Measurements from ENCODE around the gene PRB3. TPM values are rescaled to one million over a fixed set of nuclear protein-coding genes. Genes with fewer than 3 reads are reported as not detected.

PRB3 gene
- not detected for total RNA-seq

GRCh38 chr12:11269607-11270006, at the start of gene PRB3:
Gene PRB3, minus strand, starts transcription at chr12:11269707. Its CDS starts 38 bp downstream, at chr12:11269669.
- no peaks in the 10 kb centered on the region for H3K4me1 ChIP-seq
- TF ChIP-seq POLR2A (IDR thresholded peaks at IDR 0.05) (no peak), CTCF (IDR thresholded peaks at IDR 0.05 in 4 of 5, conservative IDR thresholded peaks at IDR 0.05 in 1 of 5) (no peak)
- intact Hi-C loops (cut with DNase I; ENCODE audit: low total_unique reads) = no loop called here
- H3K36me3 ChIP-seq = no peaks in the 10 kb centered on the region
- no peak for DNase-seq
- in situ Hi-C loops (cut with MboI; ENCODE audit: low sequenced_read_pairs in 4 of 4) = no loop called here
- H3K27me3 ChIP-seq = no peaks in the 10 kb centered on the region
- H3K4me3 ChIP-seq = no peak within 1 kb of the TSS
- no peak within 1 kb of the TSS for H3K27ac ChIP-seq
- ATAC-seq = no peak
- H3K9me3 ChIP-seq = no peaks in the 10 kb centered on the region

- DNase-seq = no peak
- no peaks in the 10 kb centered on the region for H3K36me3 ChIP-seq
- intact Hi-C loops (cut with DNase I; ENCODE audit: low total_unique reads) (no loop called here), in situ Hi-C loops (cut with MboI; ENCODE audit: low sequenced_read_pairs in 4 of 4) (no loop called here)
- no peaks in the 10 kb centered on the region for H3K9me3 ChIP-seq
- no peaks in the 10 kb centered on the region for H3K27me3 ChIP-seq
- H3K27ac ChIP-seq = no peak within 1 kb of the TSS
- TF ChIP-seq CTCF (IDR thresholded peaks at IDR 0.05 in 4 of 5, conservative IDR thresholded peaks at IDR 0.05 in 1 of 5) (no peak), POLR2A (IDR thresholded peaks at IDR 0.05) (no peak)
- no peaks in the 10 kb centered on the region for H3K4me1 ChIP-seq
- no peak within 1 kb of the TSS for H3K4me3 ChIP-seq
- ATAC-seq = no peak
Observed at GRCh38 chr12:11310336-11310735, 40.8 kb upstream of the PRB3 start, which contains the start of gene PRB4. Gene PRB4, minus strand, starts transcription at chr12:11310436. Its CDS starts 38 bp downstream, at chr12:11310398.

- no peak overlapping the region for H3K27ac ChIP-seq
- H3K4me3 ChIP-seq = no peak overlapping the region
- H3K4me1 ChIP-seq = no peaks in the 10 kb centered on the region
- ATAC-seq = no peak
- no peaks in the 10 kb centered on the region for H3K36me3 ChIP-seq
- no peak for DNase-seq
- H3K27me3 ChIP-seq = no peaks in the 10 kb centered on the region
- TF ChIP-seq CTCF (IDR thresholded peaks at IDR 0.05 in 4 of 5, conservative IDR thresholded peaks at IDR 0.05 in 1 of 5) = no peak
- no peak for TF ChIP-seq POLR2A (IDR thresholded peaks at IDR 0.05)
- no peaks in the 10 kb centered on the region for H3K9me3 ChIP-seq
- intact Hi-C loops (cut with DNase I; ENCODE audit: low total_unique reads) = no loop called here
- in situ Hi-C loops (cut with MboI; ENCODE audit: low sequenced_read_pairs in 4 of 4) = no loop called here
Observed at GRCh38 chr12:11307143-11307542, 37.6 kb upstream of the PRB3 start.

GRCh38 chr12:11273449-11273848, 3.9 kb upstream of the PRB3 start:
- TF ChIP-seq CTCF (IDR thresholded peaks at IDR 0.05 in 4 of 5, conservative IDR thresholded peaks at IDR 0.05 in 1 of 5) (no peak), POLR2A (IDR thresholded peaks at IDR 0.05) (no peak)
- H3K36me3 ChIP-seq = no peaks in the 10 kb centered on the region
- in situ Hi-C loops (cut with MboI; ENCODE audit: low sequenced_read_pairs in 4 of 4) = no loop called here
- no peak for ATAC-seq
- H3K27ac ChIP-seq = no peak overlapping the region
- no peak for DNase-seq
- H3K4me3 ChIP-seq = no peak overlapping the region
- no peaks in the 10 kb centered on the region for H3K27me3 ChIP-seq
- no peaks in the 10 kb centered on the region for H3K4me1 ChIP-seq
- intact Hi-C loops (cut with DNase I; ENCODE audit: low total_unique reads) = no loop called here
- no peaks in the 10 kb centered on the region for H3K9me3 ChIP-seq

- ATAC-seq = no peak
- intact Hi-C loops (cut with DNase I; ENCODE audit: low total_unique reads) (no loop called here), in situ Hi-C loops (cut with MboI; ENCODE audit: low sequenced_read_pairs in 4 of 4) (no loop called here)
- Histone ChIP-seq H3K4me3 (no peak overlapping the region), H3K36me3 (no peaks in the 10 kb centered on the region), H3K4me1 (no peaks in the 10 kb centered on the region), H3K9me3 (no peaks in the 10 kb centered on the region), H3K27ac (no peak overlapping the region), H3K27me3 (no peaks in the 10 kb centered on the region)
- TF ChIP-seq POLR2A (IDR thresholded peaks at IDR 0.05) = no peak
- TF ChIP-seq CTCF (IDR thresholded peaks at IDR 0.05 in 4 of 5, conservative IDR thresholded peaks at IDR 0.05 in 1 of 5) = no peak
- DNase-seq = no peak
Observed at GRCh38 chr12:11264501-11264900, 5.0 kb downstream of the PRB3 start.

All from gastrocnemius medialis (tissue), 4 donors.